KMS-11 (cell line): Measurements from ENCODE around the gene EMD.

Experiments
- H2AFZ ChIP-seq: fragments of 200-600 bp; sonication (generic); 2 replicates; pipeline ENCODE4 v1.6.1; 2016; ENCODE audit warnings: antibody characterized with exemption, mixed run types, low read depth
- H3K27ac ChIP-seq: fragments of 200-600 bp; sonication (generic); 2 replicates; pipeline ENCODE4 v1.6.1; 2016; ENCODE audit warnings: mild to moderate bottlenecking, mixed run types
- H3K27me3 ChIP-seq: fragments of 200-600 bp; sonication (generic); 2 replicates; pipeline ENCODE4 v1.6.1; 2017; ENCODE audit warnings: mild to moderate bottlenecking, low read depth, mixed run types, moderate library complexity; ENCODE audit not compliant: insufficient read depth
- H3K36me3 ChIP-seq: fragments of 200-600 bp; sonication (generic); 2 replicates; pipeline ENCODE4 v1.6.1; 2017; ENCODE audit warnings: mild to moderate bottlenecking, mixed run types; ENCODE audit not compliant: insufficient read depth
- H3K4me1 ChIP-seq: fragments of 200-600 bp; sonication (generic); 2 replicates; pipeline ENCODE4 v1.6.1; 2016; ENCODE audit warnings: mild to moderate bottlenecking, low read depth, mixed run types; ENCODE audit not compliant: poor library complexity, severe bottlenecking
- H3K4me2 ChIP-seq: fragments of 200-600 bp; sonication (generic); 2 replicates; pipeline ENCODE4 v1.7.0; 2016; ENCODE audit warnings: mild to moderate bottlenecking, mixed run types
- H3K4me3 ChIP-seq: fragments of 200-600 bp; sonication (generic); IDR thresholded peaks from 2 replicates; pipeline ENCODE4 v1.6.1; 2017; ENCODE audit warnings: low read depth, low read length, mixed read lengths; ENCODE audit not compliant: insufficient read depth
- H3K79me2 ChIP-seq: fragments of 200-600 bp; sonication (generic); 2 replicates; pipeline ENCODE4 v1.6.1; 2016; ENCODE audit warnings: low read depth, mixed run types; ENCODE audit not compliant: insufficient read depth
- H3K9ac ChIP-seq: fragments of 200-600 bp; sonication (generic); 2 replicates; pipeline ENCODE4 v1.6.1; 2016; ENCODE audit warnings: mild to moderate bottlenecking, mixed run types
- H4K20me1 ChIP-seq: fragments of 200-600 bp; sonication (generic); 2 replicates; pipeline ENCODE4 v1.6.1; 2016; ENCODE audit warnings: mild to moderate bottlenecking, mixed run types; ENCODE audit not compliant: insufficient read depth
- CTCF ChIP-seq: fragments of 200-600 bp; sonication (generic); conservative IDR thresholded peaks from 2 replicates; pipeline ENCODE4 v1.6.1; 2017; ENCODE audit warnings: low read depth, mild to moderate bottlenecking, antibody characterized with exemption, low read length, moderate library complexity, mixed read lengths

EMD gene

DNA sequence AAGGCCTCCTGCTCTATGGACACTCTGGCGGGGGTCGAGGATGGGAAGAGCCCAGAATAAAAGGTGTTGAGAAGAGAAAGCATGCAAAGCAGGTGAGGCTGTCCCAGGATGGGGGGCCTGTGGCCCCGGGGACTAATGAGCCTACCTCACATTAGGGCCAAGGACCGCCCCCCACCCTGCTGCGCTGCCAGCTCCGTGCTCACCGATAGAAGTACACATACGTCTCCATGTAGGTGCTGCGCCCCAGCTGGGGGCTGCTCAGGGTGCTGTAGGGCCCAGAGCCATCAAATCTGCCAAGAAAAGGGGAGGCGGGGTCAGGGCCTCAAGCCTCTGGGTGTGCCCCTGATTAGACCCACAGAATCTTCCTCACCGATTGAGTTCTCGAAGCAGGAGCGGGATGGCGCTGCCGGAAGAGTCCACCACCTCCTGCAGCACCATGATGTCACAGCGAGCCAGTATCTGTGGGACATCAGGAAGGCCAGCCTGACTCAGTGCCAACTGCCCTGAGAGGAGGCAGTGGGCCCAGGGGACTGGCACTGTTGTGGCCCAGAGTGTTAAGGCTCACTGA is 25.6 kb downstream of the EMD start:
- Histone ChIP-seq H3K4me2 (no peak overlapping the region), H3K4me3 (no peak overlapping the region), H3K27me3 (no peaks in the 10 kb centered on the region), H3K9ac (no peak overlapping the region), H2AFZ (no peak overlapping the region), H4K20me1 (no peaks in the 10 kb centered on the region), H3K36me3 (no peaks in the 10 kb centered on the region), H3K79me2 (peaks cover 6% of the 10 kb centered on the region), H3K4me1 (no peaks in the 10 kb centered on the region), H3K27ac (no peak overlapping the region)
- TF ChIP-seq CTCF: no peak

GRCh38 chrX:154408659-154409221 is 29.6 kb downstream of the EMD start:
- no peak for TF ChIP-seq CTCF
- H3K9ac ChIP-seq: no peak overlapping the region
- H3K4me2 ChIP-seq: no peak overlapping the region

GRCh38 chrX:154409222-154409871 is 30.3 kb downstream of the EMD start, which contains the start of gene DNASE1L1:
TSS of gene DNASE1L1 (minus strand) at chrX:154409254. CDS start at chrX:154405568, 3,686 bp downstream.
- no peak within 1 kb of the TSS for H2AFZ ChIP-seq
- no peak for TF ChIP-seq CTCF
- no peak within 1 kb of the TSS for H3K9ac ChIP-seq
- no peak within 1 kb of the TSS for H3K4me2 ChIP-seq
- H3K79me2 ChIP-seq: no peaks in the 10 kb centered on the region
- H3K4me3 ChIP-seq: no peak within 1 kb of the TSS
- no peak within 1 kb of the TSS for H3K27ac ChIP-seq
- no peaks in the 10 kb centered on the region for H4K20me1 ChIP-seq
- H3K27me3 ChIP-seq: no peaks in the 10 kb centered on the region
- no peaks in the 10 kb centered on the region for H3K36me3 ChIP-seq
- H3K4me1 ChIP-seq: peaks cover 15% of the 10 kb centered on the region

More at GRCh38 chrX:154408659-154409221, 29.6 kb downstream of the EMD start:
- H3K4me3 ChIP-seq: no peak overlapping the region
- no peaks in the 10 kb centered on the region for H3K36me3 ChIP-seq
- H3K79me2 ChIP-seq: no peaks in the 10 kb centered on the region
- no peak overlapping the region for H2AFZ ChIP-seq
- no peak overlapping the region for H3K27ac ChIP-seq
- no peaks in the 10 kb centered on the region for H3K27me3 ChIP-seq
- peaks cover 15% of the 10 kb centered on the region for H3K4me1 ChIP-seq
- no peaks in the 10 kb centered on the region for H4K20me1 ChIP-seq

DNA sequence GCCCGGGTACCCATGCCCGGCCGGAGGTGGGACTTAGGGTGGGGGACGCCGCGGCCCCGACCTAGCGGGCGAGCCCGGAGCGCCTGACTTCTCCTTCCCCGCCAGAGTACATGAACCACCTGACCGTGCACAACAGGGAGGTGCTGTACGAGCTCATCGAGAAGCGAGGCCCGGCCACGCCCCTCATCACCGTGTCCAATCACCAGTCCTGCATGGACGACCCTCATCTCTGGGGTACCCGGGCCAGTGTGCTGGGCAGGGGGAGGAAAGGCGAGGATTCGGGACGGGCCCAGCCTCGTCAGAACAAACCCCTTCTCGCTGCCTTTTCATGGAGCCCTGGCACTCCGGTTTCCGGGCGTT is 32.9 kb downstream of the EMD start:
- Histone ChIP-seq H2AFZ (peak overlapping the region; percentile 76), H3K27ac (peak overlapping the region; percentile 48), H4K20me1 (no peaks in the 10 kb centered on the region), H3K9ac (peak overlapping the region; percentile 70), H3K27me3 (no peaks in the 10 kb centered on the region), H3K4me3 (no peak overlapping the region), H3K79me2 (no peaks in the 10 kb centered on the region), H3K4me1 (peaks cover 15% of the 10 kb centered on the region), H3K4me2 (peak overlapping the region; percentile 55), H3K36me3 (no peaks in the 10 kb centered on the region)
- no peak for TF ChIP-seq CTCF
